OCI-LY7 (cell line): ENCODE data around the gene SLC29A1.

ENCODE experiments used
- CTCF ChIP-seq: fragments of 200-600 bp; sonication (generic); conservative IDR thresholded peaks from 2 replicates; pipeline ENCODE4 v1.5.1; 2014; ENCODE audit warnings: mild to moderate bottlenecking, antibody characterized with exemption, low read length, moderate library complexity, mixed read lengths
- EZH2phosphoT487 ChIP-seq: fragments of 200-600 bp; sonication (generic); IDR thresholded peaks from 2 replicates; pipeline ENCODE4 v1.6.1; 2018; ENCODE audit warnings: low read depth, borderline replicate concordance, mild to moderate bottlenecking, mixed run types, antibody characterized with exemption, low read length, moderate library complexity, mixed read lengths

DNA sequence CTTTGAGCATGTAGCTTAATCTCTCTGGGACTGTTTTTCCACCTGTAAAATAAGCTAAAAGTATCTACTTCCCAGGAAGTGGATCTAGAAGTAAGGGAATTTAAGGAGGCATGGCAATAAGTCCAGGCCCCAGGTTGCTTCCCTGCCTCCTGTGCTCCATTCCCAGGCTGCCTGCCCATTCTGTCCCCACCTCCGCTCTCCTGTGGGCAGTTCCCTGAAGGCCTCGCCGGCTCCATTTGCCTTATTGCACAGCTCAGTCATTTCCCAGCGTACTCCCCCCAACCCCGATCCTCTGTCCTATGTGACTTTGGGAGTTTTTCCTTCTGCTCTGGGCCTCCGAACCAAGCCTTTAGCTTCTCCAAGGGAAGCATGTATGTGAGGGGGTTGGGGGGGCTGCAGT lies 4.6 kb downstream of the SLC29A1 start:
- no peak for TF ChIP-seq CTCF
- no peak for TF ChIP-seq EZH2phosphoT487
